ENCODE results near the gene MAN1A1. TPM values are rescaled to one million over a fixed set of nuclear protein-coding genes. Genes with fewer than 3 reads are reported as not detected.

Gene MAN1A1
- total and polyA plus RNA-seq, 4 donors: 68.2 to 209 (median 148) TPM

- Histone ChIP-seq H3K9me3 (ENCODE audit: control insufficient read depth in 4 of 4, low read length in 3 of 4) (no peaks in the 10 kb centered on the region), H3K36me3 (ENCODE audit: control insufficient read depth in 4 of 4, insufficient read depth in 3 of 4, low read depth in 1 of 4, low read length in 3 of 4) (peaks cover 0 to 13% (median 5%) of the 10 kb centered on the region in 4 donors), H3K9ac (ENCODE audit: low read depth in 1 of 2, low read length in 2 of 2) (no peak overlapping the region), H3K4me3 (ENCODE audit: low read depth in 1 of 3, low read length in 3 of 3) (no peak overlapping the region), H3K4me1 (ENCODE audit: control insufficient read depth in 4 of 4, insufficient read depth in 4 of 4, low read length in 3 of 4) (peaks cover 5 to 25% (median 10%) of the 10 kb centered on the region in 4 donors), H3K27me3 (ENCODE audit: control insufficient read depth in 4 of 4, insufficient read depth in 4 of 4, low read length in 3 of 4) (no peaks in the 10 kb centered on the region), H3K27ac (ENCODE audit: low read depth in 1 of 2, low read length in 2 of 2) (no peak overlapping the region)
- TF ChIP-seq TAF1 (conservative IDR thresholded peaks at IDR 0.05) (no peak), RAD21 (IDR thresholded peaks at IDR 0.05) (no peak), FOXA2 (IDR thresholded peaks at IDR 0.05) (no peak), HNF4G (IDR thresholded peaks at IDR 0.05) (no peak), MAX (IDR thresholded peaks at IDR 0.05) (no peak), EGR1 (IDR thresholded peaks at IDR 0.05; ENCODE audit: low read depth in 2 of 2) (no peak), YY1 (IDR thresholded peaks at IDR 0.05) (no peak), RXRA (IDR thresholded peaks at IDR 0.05) (no peak), HNF4A (conservative IDR thresholded peaks at IDR 0.05) (no peak), JUND (IDR thresholded peaks at IDR 0.05) (no peak), REST (IDR thresholded peaks at IDR 0.05) (no peak), FOXA1 (IDR thresholded peaks at IDR 0.05) (no peak)
- TF ChIP-seq, protein P1, sequence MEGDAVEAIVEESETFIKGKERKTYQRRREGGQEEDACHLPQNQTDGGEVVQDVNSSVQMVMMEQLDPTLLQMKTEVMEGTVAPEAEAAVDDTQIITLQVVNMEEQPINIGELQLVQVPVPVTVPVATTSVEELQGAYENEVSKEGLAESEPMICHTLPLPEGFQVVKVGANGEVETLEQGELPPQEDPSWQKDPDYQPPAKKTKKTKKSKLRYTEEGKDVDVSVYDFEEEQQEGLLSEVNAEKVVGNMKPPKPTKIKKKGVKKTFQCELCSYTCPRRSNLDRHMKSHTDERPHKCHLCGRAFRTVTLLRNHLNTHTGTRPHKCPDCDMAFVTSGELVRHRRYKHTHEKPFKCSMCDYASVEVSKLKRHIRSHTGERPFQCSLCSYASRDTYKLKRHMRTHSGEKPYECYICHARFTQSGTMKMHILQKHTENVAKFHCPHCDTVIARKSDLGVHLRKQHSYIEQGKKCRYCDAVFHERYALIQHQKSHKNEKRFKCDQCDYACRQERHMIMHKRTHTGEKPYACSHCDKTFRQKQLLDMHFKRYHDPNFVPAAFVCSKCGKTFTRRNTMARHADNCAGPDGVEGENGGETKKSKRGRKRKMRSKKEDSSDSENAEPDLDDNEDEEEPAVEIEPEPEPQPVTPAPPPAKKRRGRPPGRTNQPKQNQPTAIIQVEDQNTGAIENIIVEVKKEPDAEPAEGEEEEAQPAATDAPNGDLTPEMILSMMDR (IDR thresholded peaks at IDR 0.05; ENCODE audit: low read depth, low read length, missing input control): no peak
- TF ChIP-seq, protein P2, sequence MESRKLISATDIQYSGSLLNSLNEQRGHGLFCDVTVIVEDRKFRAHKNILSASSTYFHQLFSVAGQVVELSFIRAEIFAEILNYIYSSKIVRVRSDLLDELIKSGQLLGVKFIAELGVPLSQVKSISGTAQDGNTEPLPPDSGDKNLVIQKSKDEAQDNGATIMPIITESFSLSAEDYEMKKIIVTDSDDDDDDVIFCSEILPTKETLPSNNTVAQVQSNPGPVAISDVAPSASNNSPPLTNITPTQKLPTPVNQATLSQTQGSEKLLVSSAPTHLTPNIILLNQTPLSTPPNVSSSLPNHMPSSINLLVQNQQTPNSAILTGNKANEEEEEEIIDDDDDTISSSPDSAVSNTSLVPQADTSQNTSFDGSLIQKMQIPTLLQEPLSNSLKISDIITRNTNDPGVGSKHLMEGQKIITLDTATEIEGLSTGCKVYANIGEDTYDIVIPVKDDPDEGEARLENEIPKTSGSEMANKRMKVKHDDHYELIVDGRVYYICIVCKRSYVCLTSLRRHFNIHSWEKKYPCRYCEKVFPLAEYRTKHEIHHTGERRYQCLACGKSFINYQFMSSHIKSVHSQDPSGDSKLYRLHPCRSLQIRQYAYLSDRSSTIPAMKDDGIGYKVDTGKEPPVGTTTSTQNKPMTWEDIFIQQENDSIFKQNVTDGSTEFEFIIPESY (IDR thresholded peaks at IDR 0.05): no peak
- TF ChIP-seq, protein P3, sequence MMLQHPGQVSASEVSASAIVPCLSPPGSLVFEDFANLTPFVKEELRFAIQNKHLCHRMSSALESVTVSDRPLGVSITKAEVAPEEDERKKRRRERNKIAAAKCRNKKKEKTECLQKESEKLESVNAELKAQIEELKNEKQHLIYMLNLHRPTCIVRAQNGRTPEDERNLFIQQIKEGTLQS (IDR thresholded peaks at IDR 0.05): no peak
- no peak for DNase-seq (ENCODE audit: low spot score)
These were observed 19.8 kb downstream of the MAN1A1 start for GRCh38 chr6:119329794-119330180.

All from liver (tissue), 9 donors.